CD8-positive, alpha-beta memory T cell (primary cell): ENCODE measurements around the gene BTBD19. TPM values are rescaled to one million over a fixed set of nuclear protein-coding genes. Genes with fewer than 3 reads are reported as not detected.
"Not testable (repeated sequence)": the region's sequence is repeated elsewhere in the genome, so short reads cannot be mapped to it uniquely, and the experiment has no call there.

Source experiments
- CTCF ChIA-PET: fragments of 350-600 bp; sonication (Branson Sonifier 250); formaldehyde crosslinking; loops from one replicate; lab custom pipeline; 2021; ENCODE audit warnings: antibody characterized with exemption; lab: Charles Lee
- POLR2A ChIA-PET: fragments of 350-600 bp; sonication (Branson Sonifier 250); formaldehyde crosslinking; loops from one replicate; lab custom pipeline; 2021; ENCODE audit warnings: antibody characterized with exemption; lab: Charles Lee
- DNase-seq, 5 donors: peaks; one replicate each; pipeline versions ENCODE4 v3.0.0 to v3.0.0-alpha.2; 2020 to 2022; ENCODE audit warnings: mixed read lengths in 1 of 5
- H3K27ac ChIP-seq: one replicate; pipeline ENCODE4 v1.7.0; 2013; ENCODE audit warnings: low read depth, mild to moderate bottlenecking, low read length, moderate library complexity
- H3K27me3 ChIP-seq: 2 replicates; pipeline ENCODE4 v1.7.0; 2013; ENCODE audit warnings: low read length, mild to moderate bottlenecking; ENCODE audit not compliant: insufficient read depth, poor library complexity, severe bottlenecking
- H3K36me3 ChIP-seq: 2 replicates; pipeline ENCODE4 v1.7.0; 2013; ENCODE audit warnings: mild to moderate bottlenecking, low read length, moderate library complexity; ENCODE audit not compliant: insufficient read depth
- H3K4me1 ChIP-seq: 2 replicates; pipeline ENCODE4 v1.7.0; 2013; ENCODE audit warnings: mild to moderate bottlenecking, low read length, moderate library complexity; ENCODE audit not compliant: insufficient read depth
- H3K4me3 ChIP-seq: 2 replicates; pipeline ENCODE4 v1.7.0; 2013; ENCODE audit warnings: mild to moderate bottlenecking, low read length
- H3K9me3 ChIP-seq: 2 replicates; pipeline ENCODE4 v1.7.0; 2013; ENCODE audit warnings: mild to moderate bottlenecking, low read length
- H3K27ac Mint-ChIP-seq, 8 donors: one replicate each; pipeline ENCODE4 v1.8.0; 2020 to 2021; ENCODE audit warnings: mixed read lengths in 8 of 8, mild to moderate bottlenecking in 6 of 8, inconsistent platforms in 3 of 8, moderate library complexity in 3 of 8
- H3K27me3 Mint-ChIP-seq, 2 donors: one replicate each; pipeline ENCODE4 v1.8.0; 2020 to 2021; ENCODE audit warnings: mixed read lengths in 2 of 2, mild to moderate bottlenecking in 1 of 2, moderate library complexity in 1 of 2
- H3K36me3 Mint-ChIP-seq, 3 donors: one replicate each; pipeline ENCODE4 v1.8.0; 2020 to 2021; ENCODE audit warnings: mixed read lengths in 3 of 3, inconsistent platforms in 1 of 3, mild to moderate bottlenecking in 1 of 3
- H3K4me1 Mint-ChIP-seq, 3 donors: one replicate each; pipeline ENCODE4 v1.8.0; 2020 to 2021; ENCODE audit warnings: mixed read lengths in 3 of 3, inconsistent platforms in 1 of 3, mild to moderate bottlenecking in 1 of 3
- H3K4me3 Mint-ChIP-seq, 7 donors: one replicate each; pipeline ENCODE4 v1.8.0; 2020 to 2021; ENCODE audit warnings: mixed read lengths in 7 of 7, mild to moderate bottlenecking in 6 of 7, moderate library complexity in 4 of 7, inconsistent platforms in 2 of 7
- H3K9me3 Mint-ChIP-seq, 5 donors: one replicate each; pipeline ENCODE4 v1.8.0; 2020 to 2022; ENCODE audit warnings: mixed read lengths in 5 of 5, mild to moderate bottlenecking in 3 of 5, moderate library complexity in 2 of 5, inconsistent platforms in 1 of 5
- polyA plus RNA-seq: library from polyadenylated mRNA; unstranded; fragments of 300-500 nt; fragmentation: Illumina TruSeq; gene quantifications from one replicate; pipeline ENCODE4 v1.2.3, GENCODE V29; 2021
- total RNA-seq, 2 experiments: library from RNA; stranded (reverse); gene quantifications; one replicate each; pipeline ENCODE4 v1.2.3, GENCODE V29; 2021

The BTBD19 gene
- total and polyA plus RNA-seq, 3 experiments from 2014 or later = 0.24 to 7.8 (median 7.3) TPM

- no peaks in the 10 kb centered on the region for H3K9me3 ChIP-seq
- no peaks in the 10 kb centered on the region for H3K36me3 Mint-ChIP-seq
- no peak for DNase-seq
- H3K4me1 ChIP-seq = no peaks in the 10 kb centered on the region
- peaks cover under 1 to 5% of the 10 kb centered on the region in 2 donors for H3K27me3 Mint-ChIP-seq
- no peak overlapping the region for H3K27ac ChIP-seq
- no peaks in the 10 kb centered on the region for H3K27me3 ChIP-seq
- H3K4me3 Mint-ChIP-seq = no peak overlapping the region
- no peak overlapping the region for H3K4me3 ChIP-seq
- H3K9me3 Mint-ChIP-seq = no peaks in the 10 kb centered on the region
- peak overlapping the region in 3 of 8 donors; percentile 18 to 87 (median 23) for H3K27ac Mint-ChIP-seq
- H3K36me3 ChIP-seq = no peaks in the 10 kb centered on the region
- ChIA-PET POLR2A (no interaction called here), CTCF (no interaction called here)
- peaks cover 5 to 8% (median 7%) of the 10 kb centered on the region in 3 donors for H3K4me1 Mint-ChIP-seq
These were observed 26.0 kb downstream of the BTBD19 start for GRCh38 chr1:44834328-44834727.

- ChIA-PET CTCF (interaction anchor here (0.6 to 2.8 kb wide), 18 partner anchors 9 to 465 kb away, joined by 3 to 15 read pairs (median 4); partner anchors contain the start of genes BEST4, BTBD19, DYNLT4 and EIF2B3), POLR2A (interaction anchor here (0.5 to 0.6 kb wide), 3 partner anchors 34 to 49 kb away, joined by 4 to 12 read pairs (median 4); partner anchors contain the start of gene PLK3)
- peak overlapping the region in 5 of 7 donors; percentile 0 to 49 (median 38) for H3K4me3 Mint-ChIP-seq
- no peaks in the 10 kb centered on the region for H3K9me3 Mint-ChIP-seq
- peaks cover 6 to 13% of the 10 kb centered on the region in 2 donors for H3K27me3 Mint-ChIP-seq
- Histone ChIP-seq H3K4me3 (no peak overlapping the region), H3K4me1 (no peaks in the 10 kb centered on the region), H3K36me3 (no peaks in the 10 kb centered on the region), H3K9me3 (no peaks in the 10 kb centered on the region), H3K27me3 (no peaks in the 10 kb centered on the region), H3K27ac (no peak overlapping the region)
- no peaks in the 10 kb centered on the region for H3K36me3 Mint-ChIP-seq
- DNase-seq = peak; percentile 67 to 88 (median 72)
- H3K4me1 Mint-ChIP-seq = peaks cover 5 to 8% (median 7%) of the 10 kb centered on the region in 3 donors
- H3K27ac Mint-ChIP-seq = peak overlapping the region in 4 of 8 donors; percentile 6 to 81 (median 37)
These were observed 27.7 kb downstream of the BTBD19 start for GRCh38 chr1:44835738-44836675.

- Mint-ChIP-seq H3K27me3 (peaks cover 22 to 28% of the 10 kb centered on the region in 2 donors), H3K27ac (peak overlapping the region in 1 of 8 donors; percentile 64), H3K4me1 (peaks cover 10 to 18% (median 12%) of the 10 kb centered on the region in 3 donors)
- H3K36me3 Mint-ChIP-seq, H3K4me1 ChIP-seq, H3K27me3 ChIP-seq, POLR2A ChIA-PET, H3K4me3 Mint-ChIP-seq, H3K4me3 ChIP-seq, H3K9me3 Mint-ChIP-seq, DNase-seq, H3K27ac ChIP-seq, H3K36me3 ChIP-seq, H3K9me3 ChIP-seq: not testable (repeated sequence)
- CTCF ChIA-PET = interaction anchor here (1.1 kb wide), 1 partner anchor 108 kb away, joined by 4 read pairs; no protein-coding TSS in a partner anchor
These were observed 30.0 kb downstream of the BTBD19 start for GRCh38 chr1:44838294-44838693.

- H3K4me3 ChIP-seq = no peak overlapping the region
These were observed 31.3 kb downstream of the BTBD19 start for GRCh38 chr1:44839576-44839975.

GRCh38 chr1:44842486-44842861 is 34.2 kb downstream of the BTBD19 start:
- Histone ChIP-seq H3K27ac (no peak overlapping the region), H3K4me1 (no peaks in the 10 kb centered on the region), H3K27me3 (peaks cover 4% of the 10 kb centered on the region), H3K4me3 (no peak overlapping the region), H3K36me3 (no peaks in the 10 kb centered on the region), H3K9me3 (no peaks in the 10 kb centered on the region)
- H3K4me1 Mint-ChIP-seq = peaks cover 4 to 11% (median 8%) of the 10 kb centered on the region in 3 donors
- DNase-seq = no peak
- no peaks in the 10 kb centered on the region for H3K9me3 Mint-ChIP-seq
- ChIA-PET CTCF (interaction anchor here (1.1 to 2.2 kb wide), 2 partner anchors 10 to 461 kb away, joined by 3 to 8 read pairs; no protein-coding TSS in a partner anchor), POLR2A (interaction anchor here (0.5 kb wide), 1 partner anchor 45 kb away, joined by 3 read pairs; no protein-coding TSS in a partner anchor)
- H3K27me3 Mint-ChIP-seq = peaks cover 22 to 26% of the 10 kb centered on the region in 2 donors
- H3K36me3 Mint-ChIP-seq = peaks cover 0 to 4% (median 0%) of the 10 kb centered on the region in 3 donors
- peak overlapping the region in 6 of 7 donors; percentile 52 to 80 (median 64) for H3K4me3 Mint-ChIP-seq
- H3K27ac Mint-ChIP-seq = peak overlapping the region in 1 of 8 donors; percentile 79

More at GRCh38 chr1:44839576-44839975, 31.3 kb downstream of the BTBD19 start:
- no peak for DNase-seq
- Mint-ChIP-seq H3K36me3 (peaks cover 0 to 4% (median 0%) of the 10 kb centered on the region in 3 donors), H3K9me3 (no peaks in the 10 kb centered on the region), H3K27ac (no peak overlapping the region), H3K27me3 (peaks cover 22 to 28% of the 10 kb centered on the region in 2 donors), H3K4me3 (no peak overlapping the region), H3K4me1 (peaks cover 10 to 18% (median 16%) of the 10 kb centered on the region in 3 donors)
- ChIA-PET CTCF (no interaction called here), POLR2A (no interaction called here)
- peaks cover 4% of the 10 kb centered on the region for H3K27me3 ChIP-seq
- H3K4me1 ChIP-seq = no peaks in the 10 kb centered on the region
- no peaks in the 10 kb centered on the region for H3K9me3 ChIP-seq
- H3K27ac ChIP-seq = no peak overlapping the region
- no peaks in the 10 kb centered on the region for H3K36me3 ChIP-seq

GRCh38 chr1:44842862-44843655 is 34.7 kb downstream of the BTBD19 start, which contains the start of gene PTCH2:
Gene PTCH2, minus strand, starts transcription at chr1:44843253. Its CDS starts 321 bp downstream, at chr1:44842932.
- no peaks in the 10 kb centered on the region for H3K9me3 Mint-ChIP-seq

GRCh38 chr1:44846985-44847384 is 38.7 kb downstream of the BTBD19 start:
- ChIA-PET POLR2A (no interaction called here), CTCF (interaction anchor here (1.4 kb wide), 1 partner anchor 54 kb away, joined by 4 read pairs; no protein-coding TSS in a partner anchor)
- no peaks in the 10 kb centered on the region for H3K9me3 ChIP-seq
- no peak overlapping the region for H3K4me3 Mint-ChIP-seq
- DNase-seq = no peak
- peaks cover 6 to 7% of the 10 kb centered on the region in 2 donors for H3K27me3 Mint-ChIP-seq
- no peak overlapping the region for H3K4me3 ChIP-seq
- no peaks in the 10 kb centered on the region for H3K27me3 ChIP-seq
- H3K36me3 Mint-ChIP-seq = peaks cover 0 to 18% (median 1%) of the 10 kb centered on the region in 3 donors
- H3K4me1 Mint-ChIP-seq = peaks cover 4 to 8% (median 8%) of the 10 kb centered on the region in 3 donors
- H3K27ac ChIP-seq = no peak overlapping the region
- no peaks in the 10 kb centered on the region for H3K36me3 ChIP-seq
- peak overlapping the region in 1 of 8 donors; percentile 83 for H3K27ac Mint-ChIP-seq
- no peaks in the 10 kb centered on the region for H3K4me1 ChIP-seq
- no peaks in the 10 kb centered on the region for H3K9me3 Mint-ChIP-seq

More at GRCh38 chr1:44842862-44843655, 34.7 kb downstream of the BTBD19 start, which contains the start of gene PTCH2:
- ChIA-PET POLR2A (interaction anchor here (0.5 to 1.3 kb wide), 5 partner anchors 38 to 121 kb away, joined by 3 to 4 read pairs (median 4); partner anchors contain the start of gene PLK3), CTCF (interaction anchor here (1.1 to 2.2 kb wide), 2 partner anchors 10 to 460 kb away, joined by 3 to 8 read pairs; no protein-coding TSS in a partner anchor)
- Mint-ChIP-seq H3K36me3 (peaks cover 0 to 4% (median 0%) of the 10 kb centered on the region in 3 donors), H3K27ac (peak within 1 kb of the TSS in 1 of 8 donors; percentile 79), H3K27me3 (peaks cover 22 to 26% of the 10 kb centered on the region in 2 donors), H3K4me1 (peaks cover 4 to 11% (median 8%) of the 10 kb centered on the region in 3 donors), H3K4me3 (peak within 1 kb of the TSS; percentile 44 to 85 (median 60))
- peak in 2 of 5 donors; percentile 9 to 54 for DNase-seq
- Histone ChIP-seq H3K36me3 (no peaks in the 10 kb centered on the region), H3K27ac (no peak within 1 kb of the TSS), H3K4me3 (no peak within 1 kb of the TSS), H3K27me3 (peaks cover 4% of the 10 kb centered on the region), H3K4me1 (no peaks in the 10 kb centered on the region), H3K9me3 (no peaks in the 10 kb centered on the region)
